Keratinocyte (primary cell): Measurements from ENCODE around the gene MACROH2A1. TPM values are rescaled to one million over a fixed set of nuclear protein-coding genes. Genes with fewer than 3 reads are reported as not detected.

Experiments used
- DNase-seq: peaks from one replicate; pipeline ENCODE4 v3.0.0-alpha.2; 2011; ENCODE audit warnings: low read depth, missing footprints, low spot score
- FAIRE-seq: peaks from 2 replicates; lab custom pipeline; 2011; peaks lifted over from hg19 to GRCh38; lab: Jason Lieb, UNC
- H2AFZ ChIP-seq: 2 replicates; pipeline ENCODE4 v1.6.0; 2012; ENCODE audit warnings: low read length, control low read depth, inconsistent platforms; ENCODE audit not compliant: control insufficient read depth
- H3K27ac ChIP-seq: 2 replicates; pipeline ENCODE4 v1.5.1; 2011; ENCODE audit warnings: low read length; ENCODE audit not compliant: control insufficient read depth, insufficient read depth
- H3K27me3 ChIP-seq: 3 replicates; pipeline ENCODE4 v1.6.0; 2011; ENCODE audit warnings: low read length; ENCODE audit not compliant: control insufficient read depth, insufficient read depth; ENCODE audit errors: extremely low read depth
- H3K36me3 ChIP-seq, 2 experiments: 2 replicates in 1 of 2; 3 replicates in 1 of 2; pipeline ENCODE4 v1.5.1; 2011; ENCODE audit warnings: low read length in 2 of 2, mild to moderate bottlenecking in 1 of 2; ENCODE audit not compliant: control insufficient read depth in 2 of 2, insufficient read depth in 2 of 2; ENCODE audit errors: extremely low read depth in 1 of 2
- H3K4me1 ChIP-seq: 3 replicates; pipeline ENCODE4 v1.5.1; 2011; ENCODE audit warnings: low read length; ENCODE audit not compliant: control insufficient read depth, insufficient read depth; ENCODE audit errors: extremely low read depth
- H3K4me2 ChIP-seq: 3 replicates; pipeline ENCODE4 v1.6.0; 2011; ENCODE audit warnings: low read depth, low read length; ENCODE audit not compliant: control insufficient read depth, insufficient read depth; ENCODE audit errors: extremely low read depth
- H3K4me3 ChIP-seq, 3 experiments: fragments of 200-600 bp in 1 of 3; sonication (generic) in 1 of 3; 2 replicates in 2 of 3; 3 replicates in 1 of 3; pipeline ENCODE4 v1.5.1; 2011 to 2016; ENCODE audit warnings: low read length in 3 of 3, mild to moderate bottlenecking in 3 of 3, control low read depth in 2 of 3, inconsistent platforms in 1 of 3, low read depth in 1 of 3, mixed read lengths in 1 of 3, mixed run types in 1 of 3, moderate library complexity in 1 of 3; ENCODE audit not compliant: control insufficient read depth in 2 of 3, insufficient read depth in 2 of 3; ENCODE audit errors: extremely low read depth in 1 of 3
- H3K79me2 ChIP-seq: 2 replicates; pipeline ENCODE4 v1.6.0; 2012; ENCODE audit warnings: low read length; ENCODE audit not compliant: control insufficient read depth, insufficient read depth
- H3K9ac ChIP-seq: 3 replicates; pipeline ENCODE4 v1.6.0; 2011; ENCODE audit warnings: low read length; ENCODE audit not compliant: control insufficient read depth, insufficient read depth; ENCODE audit errors: extremely low read depth
- H3K9me1 ChIP-seq: 3 replicates; pipeline ENCODE4 v1.6.0; 2011; ENCODE audit warnings: low read length; ENCODE audit not compliant: control insufficient read depth, insufficient read depth; ENCODE audit errors: extremely low read depth
- H3K9me3 ChIP-seq: 2 replicates; pipeline ENCODE4 v1.5.1; 2012; ENCODE audit warnings: low read depth, low read length; ENCODE audit not compliant: control insufficient read depth
- H4K20me1 ChIP-seq: 3 replicates; pipeline ENCODE4 v1.6.0; 2011; ENCODE audit warnings: low read length; ENCODE audit not compliant: control insufficient read depth, insufficient read depth; ENCODE audit errors: extremely low read depth
- EZH2 ChIP-seq: IDR thresholded peaks from one replicate; pipeline ENCODE4 v1.6.1; 2012; ENCODE audit warnings: inconsistent platforms, mild to moderate bottlenecking, low read length, moderate library complexity
- dilution Hi-C: fragments of 300-500 bp; cut with MboI; formaldehyde crosslinking; loops from one replicate; pipeline ENCODE4 v1.7.0; 2020; ENCODE audit warnings: low sequenced_read_pairs; ENCODE audit not compliant: extremely low pct_ligation_motif_present
- polyA plus RNA-seq, 5 experiments: library from polyadenylated mRNA; depleted of rRNA in 3 of 5; stranded (reverse) in 3 of 5; stranded (forward) in 1 of 5; unstranded in 1 of 5; fragments of >200 nt; gene quantifications; 1 replicate in 1 of 5; 2 replicates in 3 of 5; 3 replicates in 1 of 5; pipeline versions ENCODE4 v1.2.1 to v1.2.3, GENCODE V29; 2011 to 2012; ENCODE audit warnings: missing spikeins in 2 of 5, low read depth in 1 of 5, low replicate concordance in 1 of 5
- TF ChIP-seq, protein P1 (sequence below), 3 experiments: IDR thresholded peaks in 1 of 3; conservative IDR thresholded peaks in 1 of 3; optimal IDR thresholded peaks in 1 of 3; 2 replicates in 2 of 3; 3 replicates in 1 of 3; pipeline versions ENCODE3 to v1.5.1; 2011; ENCODE audit warnings: low read length in 3 of 3, mild to moderate bottlenecking in 3 of 3, moderate library complexity in 2 of 3, control low read depth in 1 of 3, inconsistent platforms in 1 of 3; ENCODE audit not compliant: insufficient read depth in 2 of 3; ENCODE audit errors: extremely low read depth in 1 of 3

Gene MACROH2A1
- polyA plus RNA-seq, 1 donor (not counting 4 experiments of a cell fraction or from before 2014, with no cell fraction given): 208 TPM

DNA sequence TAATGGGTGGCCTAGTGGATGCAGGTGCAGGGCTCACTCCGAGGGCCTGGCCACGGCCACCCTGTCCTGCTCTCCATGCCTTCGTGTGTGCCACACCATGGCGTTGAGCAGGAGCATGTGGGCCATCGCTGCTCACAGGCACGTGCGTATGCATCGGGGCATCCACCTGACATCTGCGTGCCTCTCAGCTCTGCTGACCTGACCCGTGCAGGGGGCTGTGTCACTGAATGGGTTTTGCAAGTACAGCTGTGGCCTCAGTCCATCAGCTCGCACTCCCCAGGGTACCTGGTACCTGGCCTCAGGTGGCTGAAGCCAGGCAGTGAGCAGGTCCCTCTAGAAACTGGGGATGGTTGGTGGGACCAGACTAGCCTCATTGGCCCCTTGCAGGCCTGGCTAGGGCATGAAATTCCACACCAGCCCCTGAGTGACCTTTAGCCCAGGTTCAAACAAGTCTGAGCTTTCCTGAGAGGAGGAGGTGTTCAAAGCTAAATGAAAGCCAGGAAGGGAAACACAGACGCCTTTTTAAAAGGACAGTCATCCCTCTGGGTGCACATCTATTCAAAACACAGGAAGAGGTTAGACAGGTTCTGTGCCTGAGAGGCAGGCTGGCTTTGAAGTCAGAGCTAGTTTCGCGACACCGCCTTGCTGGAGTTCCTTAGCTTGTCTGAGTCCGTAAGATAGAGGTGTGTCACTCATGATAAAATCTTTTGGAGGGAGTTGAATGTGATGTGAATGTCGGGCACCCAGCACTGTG, 74.0 kb downstream of the MACROH2A1 start:
- DNase-seq: no peak

DNA sequence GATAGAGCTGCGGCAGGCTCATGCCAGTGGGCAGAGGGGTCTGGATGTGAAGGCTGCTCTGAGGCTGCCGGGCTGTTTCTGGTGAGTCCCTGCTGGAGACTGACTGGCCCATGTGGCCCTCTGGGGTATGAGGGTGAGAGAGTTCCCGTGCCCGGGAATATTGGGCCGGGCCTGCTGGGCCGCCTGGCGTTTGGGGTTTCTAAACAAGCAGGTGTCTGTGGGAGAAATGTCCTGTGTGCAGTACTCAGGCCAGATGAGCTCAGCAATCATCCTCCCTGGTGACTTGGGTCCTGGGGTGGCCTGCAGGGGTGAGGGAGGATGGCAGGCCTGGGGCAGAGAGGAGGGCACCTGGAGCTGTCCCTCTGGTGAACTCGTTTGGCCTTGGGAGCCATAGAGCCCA, 74.9 kb downstream of the MACROH2A1 start:
- H3K9ac ChIP-seq: no peak overlapping the region

More for the DNA sequence above, 74.0 kb downstream of the MACROH2A1 start:
- dilution Hi-C loops: no loop called here
- Histone ChIP-seq H3K27me3 (no peaks in the 10 kb centered on the region), H3K9ac (no peak overlapping the region), H3K4me1 (peaks cover 8% of the 10 kb centered on the region), H4K20me1 (no peaks in the 10 kb centered on the region), H3K27ac (no peak overlapping the region), H3K9me3 (no peaks in the 10 kb centered on the region), H3K4me2 (no peak overlapping the region), H3K9me1 (no peaks in the 10 kb centered on the region), H2AFZ (no peak overlapping the region), H3K36me3 (no peaks in the 10 kb centered on the region), H3K4me3 (no peak overlapping the region), H3K79me2 (no peaks in the 10 kb centered on the region)
- peak; percentile 86 for FAIRE-seq
- no peak for TF ChIP-seq EZH2
- TF ChIP-seq, protein P1, sequence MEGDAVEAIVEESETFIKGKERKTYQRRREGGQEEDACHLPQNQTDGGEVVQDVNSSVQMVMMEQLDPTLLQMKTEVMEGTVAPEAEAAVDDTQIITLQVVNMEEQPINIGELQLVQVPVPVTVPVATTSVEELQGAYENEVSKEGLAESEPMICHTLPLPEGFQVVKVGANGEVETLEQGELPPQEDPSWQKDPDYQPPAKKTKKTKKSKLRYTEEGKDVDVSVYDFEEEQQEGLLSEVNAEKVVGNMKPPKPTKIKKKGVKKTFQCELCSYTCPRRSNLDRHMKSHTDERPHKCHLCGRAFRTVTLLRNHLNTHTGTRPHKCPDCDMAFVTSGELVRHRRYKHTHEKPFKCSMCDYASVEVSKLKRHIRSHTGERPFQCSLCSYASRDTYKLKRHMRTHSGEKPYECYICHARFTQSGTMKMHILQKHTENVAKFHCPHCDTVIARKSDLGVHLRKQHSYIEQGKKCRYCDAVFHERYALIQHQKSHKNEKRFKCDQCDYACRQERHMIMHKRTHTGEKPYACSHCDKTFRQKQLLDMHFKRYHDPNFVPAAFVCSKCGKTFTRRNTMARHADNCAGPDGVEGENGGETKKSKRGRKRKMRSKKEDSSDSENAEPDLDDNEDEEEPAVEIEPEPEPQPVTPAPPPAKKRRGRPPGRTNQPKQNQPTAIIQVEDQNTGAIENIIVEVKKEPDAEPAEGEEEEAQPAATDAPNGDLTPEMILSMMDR (optimal IDR thresholded peaks at IDR 0.05 in 1 of 3, IDR thresholded peaks at IDR 0.05 in 1 of 3, conservative IDR thresholded peaks at IDR 0.05 in 1 of 3; ENCODE audit: extremely low read depth in 1 of 3, insufficient read depth in 2 of 3, low read length in 3 of 3): no peak

More for the DNA sequence above, 74.9 kb downstream of the MACROH2A1 start:
- Histone ChIP-seq H3K4me3 (no peak overlapping the region), H3K79me2 (no peaks in the 10 kb centered on the region), H2AFZ (no peak overlapping the region), H3K36me3 (no peaks in the 10 kb centered on the region), H3K27ac (no peak overlapping the region), H4K20me1 (no peaks in the 10 kb centered on the region), H3K9me3 (no peaks in the 10 kb centered on the region), H3K4me2 (no peak overlapping the region), H3K9me1 (no peaks in the 10 kb centered on the region), H3K27me3 (no peaks in the 10 kb centered on the region), H3K4me1 (peaks cover 8% of the 10 kb centered on the region)
- TF ChIP-seq, protein P1 (optimal IDR thresholded peaks at IDR 0.05 in 1 of 3, IDR thresholded peaks at IDR 0.05 in 1 of 3, conservative IDR thresholded peaks at IDR 0.05 in 1 of 3; ENCODE audit: extremely low read depth in 1 of 3, insufficient read depth in 2 of 3, low read length in 3 of 3): no peak
- no peak for TF ChIP-seq EZH2
- dilution Hi-C loops: no loop called here
- no peak for DNase-seq
- FAIRE-seq: no peak
